GM13977 (cell line): ENCODE data around the gene ZNF396.
A peak's percentile ranks its signal among the peaks of the same experiment; 100 is the strongest.

Source experiments
- DNase-seq: peaks from one replicate; pipeline ENCODE4 v3.0.0; 2012; ENCODE audit warnings: low spot score
- CTCF ChIP-seq: IDR thresholded peaks from 2 replicates; pipeline ENCODE4 v1.5.1; 2012; ENCODE audit warnings: mild to moderate bottlenecking, control low read depth; ENCODE audit not compliant: insufficient read depth; ENCODE audit errors: extremely low read depth, missing control alignments
- in situ Hi-C: fragments of 300-500 bp; cut with MboI; formaldehyde crosslinking; loops from one replicate; pipeline ENCODE4 v1.12.0; 2022; ENCODE audit warnings: low sequenced_read_pairs, low pct_unique_long_range_greater_than_20kb, mixed read lengths, inconsistent platforms; ENCODE audit not compliant: unreplicated experiment

ZNF396 gene

GRCh38 chr18:35407871-35408481, 30.8 kb upstream of the ZNF396 start:
- TF ChIP-seq CTCF, result peak; percentile 76
- DNase-seq, result peak; percentile 58
- in situ Hi-C loops, result no loop called here

- no peak for DNase-seq
- in situ Hi-C loops, result no loop called here
Observed at GRCh38 chr18:35406666-35407065, 29.5 kb upstream of the ZNF396 start.

GRCh38 chr18:35397976-35398375, 20.8 kb upstream of the ZNF396 start:
- TF ChIP-seq CTCF, result no peak
- in situ Hi-C loops, result loop anchor here (25.0 kb wide), 1 partner anchor 889 kb away; the partner anchor contains the start of gene FHOD3
- no peak for DNase-seq

More at GRCh38 chr18:35406666-35407065, 29.5 kb upstream of the ZNF396 start:
- no peak for TF ChIP-seq CTCF

- no peak for TF ChIP-seq CTCF
- no peak for DNase-seq
- in situ Hi-C loops, result loop anchor here (25.0 kb wide), 1 partner anchor 894 kb away; the partner anchor contains the start of gene FHOD3
Observed at GRCh38 chr18:35393716-35394115, 16.6 kb upstream of the ZNF396 start.

GRCh38 chr18:35392375-35392774, 15.2 kb upstream of the ZNF396 start:
- in situ Hi-C loops, result loop anchor here (25.0 kb wide), 1 partner anchor 895 kb away; the partner anchor contains the start of gene FHOD3
- no peak for TF ChIP-seq CTCF
- DNase-seq, result no peak

GRCh38 chr18:35390951-35391700, 14.0 kb upstream of the ZNF396 start:
- TF ChIP-seq CTCF, result no peak
- DNase-seq, result no peak
- in situ Hi-C loops, result loop anchor here (25.0 kb wide), 1 partner anchor 896 kb away; the partner anchor contains the start of gene FHOD3
